ENCODE measurements around the gene SPTBN4.

The SPTBN4 gene

DNA sequence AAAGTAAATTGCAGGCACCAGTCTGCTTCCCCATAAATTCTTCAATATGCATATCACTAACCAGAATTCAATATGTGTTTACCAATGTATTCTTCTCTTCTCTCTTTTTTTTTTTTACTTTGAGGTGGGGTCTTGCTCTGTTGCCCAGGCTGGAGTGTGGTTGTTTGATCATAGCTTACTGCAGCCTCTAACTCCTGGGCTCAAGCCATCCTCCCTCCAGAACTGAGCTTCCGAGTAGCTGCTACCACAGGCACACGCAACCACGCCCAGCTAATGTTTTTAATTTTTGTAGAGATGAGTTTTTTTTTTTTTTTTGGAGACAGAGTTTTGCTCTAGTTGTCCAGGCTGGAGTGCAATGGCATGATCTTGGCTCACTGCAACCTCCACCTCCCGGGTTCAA is 151.2 kb downstream of the SPTBN4 start:
- H3K27ac ChIP-seq = peak overlapping the region; percentile 17; the same call in 1 of the 2 replicates
- no peak for TF ChIP-seq CTCF (conservative IDR thresholded peaks at IDR 0.05; ENCODE audit: low read depth)
- CTCF ChIA-PET = interaction anchor here (1.3 kb wide), 1 partner anchor 17 kb away, joined by 4 read pairs; no protein-coding TSS in a partner anchor
- DNase-seq (ENCODE audit: low spot score) = no peak
- POLR2A ChIA-PET (ENCODE audit: low non-redundant PET) = no interaction called here

- TF ChIP-seq CTCF (conservative IDR thresholded peaks at IDR 0.05; ENCODE audit: low read depth) = no peak
- ChIA-PET CTCF (no interaction called here), POLR2A (ENCODE audit: low non-redundant PET) (interaction anchor here (0.6 kb wide), 2 partner anchors 762 to 1184 kb away, joined by 3 to 5 read pairs; partner anchors contain the start of gene RPS16)
- no peak overlapping the region; the same call in 1 of the 2 replicates for H3K27ac ChIP-seq
- DNase-seq (ENCODE audit: low spot score) = no peak
Observed at GRCh38 chr19:40619333-40620160, 152.7 kb downstream of the SPTBN4 start.

DNA sequence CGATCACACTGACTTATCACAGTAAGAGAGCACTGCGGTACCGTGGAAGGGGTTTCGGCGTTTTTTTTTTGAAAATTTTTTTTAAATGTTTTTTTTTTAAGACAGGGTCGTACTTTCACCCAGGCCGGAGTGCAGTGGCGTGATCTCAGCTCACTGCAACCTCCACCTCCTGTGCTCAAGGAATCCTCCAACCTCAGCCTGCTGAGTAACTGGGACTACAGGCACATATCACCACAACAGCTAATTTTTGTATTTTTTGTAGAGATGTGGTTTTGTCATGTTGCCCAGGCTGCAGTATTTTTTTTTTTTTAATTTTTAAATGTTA is 153.3 kb downstream of the SPTBN4 start:
- DNase-seq (ENCODE audit: low spot score) = no peak
- TF ChIP-seq CTCF (conservative IDR thresholded peaks at IDR 0.05; ENCODE audit: low read depth) = no peak
- POLR2A ChIA-PET (ENCODE audit: low non-redundant PET) = interaction anchor here (0.6 to 0.7 kb wide), 3 partner anchors 462 to 1185 kb away, joined by 3 to 5 read pairs (median 3); partner anchors contain the start of gene RPS16
- H3K27ac ChIP-seq = no peak overlapping the region
- CTCF ChIA-PET = interaction anchor here (0.7 to 1.9 kb wide), 2 partner anchors 15 to 174 kb away, joined by 3 to 5 read pairs; no protein-coding TSS in a partner anchor

- DNase-seq (ENCODE audit: low spot score) = no peak
- H3K27ac ChIP-seq = 0 out of 2 replicates have a peak overlapping the region, but pooled peaks have one; percentile 3
- CTCF ChIA-PET = interaction anchor here (0.6 to 1.9 kb wide), 3 partner anchors 12 to 101 kb away, joined by 3 to 5 read pairs (median 4); no protein-coding TSS in a partner anchor
- POLR2A ChIA-PET (ENCODE audit: low non-redundant PET) = no interaction called here
- no peak for TF ChIP-seq CTCF (conservative IDR thresholded peaks at IDR 0.05; ENCODE audit: low read depth)
Observed at GRCh38 chr19:40621283-40621682, 154.5 kb downstream of the SPTBN4 start.

DNA sequence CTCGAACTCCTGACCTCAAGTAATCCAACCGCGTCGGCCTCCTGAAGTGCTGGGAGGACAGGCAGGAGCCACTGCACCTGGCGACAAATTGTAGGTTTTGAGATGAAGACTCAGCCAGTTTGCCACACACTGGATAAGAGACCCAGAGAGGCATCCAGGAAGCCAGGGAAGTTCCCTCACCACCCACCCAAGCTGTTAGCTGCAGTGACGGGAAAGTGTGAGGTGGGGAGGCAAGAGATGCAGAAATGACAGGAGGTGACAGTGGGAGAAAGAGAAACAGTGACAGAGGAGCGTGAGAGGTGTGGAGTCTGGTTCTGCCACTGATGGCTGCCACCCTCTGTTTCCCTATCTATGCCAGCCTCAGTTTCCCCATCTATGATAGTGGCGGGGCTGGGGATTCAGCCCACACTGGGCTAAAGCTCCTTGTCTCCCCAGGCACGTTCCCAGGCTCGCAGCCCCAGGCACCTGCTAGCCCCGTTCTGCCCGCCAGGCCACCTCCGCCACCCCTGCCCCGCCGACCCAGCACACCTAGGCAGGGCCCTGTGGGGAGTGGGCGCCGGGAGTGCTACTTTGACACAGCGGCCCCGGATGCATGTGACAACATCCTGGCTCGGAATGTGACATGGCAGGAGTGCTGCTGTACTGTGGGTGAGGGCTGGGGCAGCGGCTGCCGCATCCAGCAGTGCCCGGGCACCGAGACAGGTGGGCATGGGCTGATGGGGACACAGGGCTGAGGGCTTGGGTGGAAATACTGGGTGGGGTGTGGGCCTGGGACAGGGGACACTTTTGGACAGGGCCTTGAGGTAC is 155.4 kb downstream of the SPTBN4 start:
- ChIA-PET CTCF (interaction anchor here (0.8 to 1.9 kb wide), 3 partner anchors 12 to 13 kb away, joined by 3 to 5 read pairs (median 5); no protein-coding TSS in a partner anchor), POLR2A (ENCODE audit: low non-redundant PET) (no interaction called here)
- TF ChIP-seq CTCF (conservative IDR thresholded peaks at IDR 0.05; ENCODE audit: low read depth) = no peak

DNA sequence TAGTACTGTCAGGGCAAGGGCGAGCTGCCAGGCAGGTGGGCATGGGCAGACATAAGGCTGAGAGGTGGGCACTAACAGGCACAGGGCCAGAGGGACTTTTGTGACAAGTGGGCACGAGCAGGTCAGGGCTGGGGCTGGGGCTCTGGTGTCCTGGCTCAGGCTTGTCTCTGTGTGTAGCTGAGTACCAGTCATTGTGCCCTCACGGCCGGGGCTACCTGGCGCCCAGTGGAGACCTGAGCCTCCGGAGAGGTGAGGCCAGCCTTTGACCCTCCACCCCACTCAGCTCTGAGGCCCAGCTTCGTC is 155.9 kb downstream of the SPTBN4 start:
- no peak for DNase-seq (ENCODE audit: low spot score)
- no peak for TF ChIP-seq CTCF (conservative IDR thresholded peaks at IDR 0.05; ENCODE audit: low read depth)
- peak overlapping the region; percentile 47 for H3K27ac ChIP-seq
- ChIA-PET POLR2A (ENCODE audit: low non-redundant PET) (no interaction called here), CTCF (interaction anchor here (0.8 kb wide), 1 partner anchor 12 kb away, joined by 5 read pairs; no protein-coding TSS in a partner anchor)

More for the DNA sequence above, 155.4 kb downstream of the SPTBN4 start:
- no peak for DNase-seq (ENCODE audit: low spot score)
- H3K27ac ChIP-seq = peak overlapping the region; percentile 47

Data from RWPE1 (cell line).